K562 (cell line): ENCODE results near the gene TMEM217. TPM values are rescaled to one million over a fixed set of nuclear protein-coding genes. Genes with fewer than 3 reads are reported as not detected.

Experiments used
- ATAC-seq: fragments of 200-7000 bp; cut with Tn5 transposase; 3 replicates; pipeline ENCODE4 v1.9.1; 2020; ENCODE audit warnings: moderate library complexity
- BruUV-seq: library from RNA; stranded (reverse); fragments of 400-500 nt; replicated peaks from 2 replicates; lab custom pipeline; 2021; lab: Mats Ljungman, UMichigan
- CTCF ChIA-PET: fragments of 300-600 bp; formaldehyde crosslinking; extraction: SDS; loops from one replicate; lab custom pipeline; 2021; ENCODE audit warnings: low intra/inter-chr PET ratio; lab: Yijun Ruan, JAX
- POLR2A ChIA-PET: fragments of 300-600, 350-650 bp; sonication (Branson Sonifier 250); formaldehyde crosslinking; extraction: SDS; loops from one replicate; lab custom pipeline; 2021; ENCODE audit warnings: antibody characterized with exemption, inconsistent platforms; lab: Yijun Ruan, JAX
- DNase-seq, 4 experiments: peaks; one replicate each; pipeline versions ENCODE4 v3.0.0 to v3.0.0-alpha.2; 2011 to 2018; ENCODE audit warnings: low spot score in 3 of 4, mixed read lengths in 3 of 4; ENCODE audit errors: extremely low read depth in 1 of 4
- FAIRE-seq: peaks from 2 replicates; lab custom pipeline; 2011; peaks lifted over from hg19 to GRCh38; lab: Jason Lieb, UNC
- H2AFZ ChIP-seq: 2 replicates; pipeline ENCODE4 v1.6.0; 2011; ENCODE audit warnings: low read depth, low read length, control low read depth, inconsistent platforms
- H3K27ac ChIP-seq: fragments of 200-600 bp; 3 replicates; pipeline ENCODE4 v1.8.0; 2011; ENCODE audit warnings: low read depth, mild to moderate bottlenecking, control low read depth, inconsistent platforms, low read length, moderate library complexity, mixed read lengths; ENCODE audit errors: extremely low read depth
- H3K27me3 ChIP-seq, 2 experiments: fragments of 300-600 bp in 1 of 2; 2 replicates in 1 of 2; 3 replicates in 1 of 2; pipeline versions ENCODE4 v1.6.0 to v1.8.0; 2011; ENCODE audit warnings: inconsistent platforms in 2 of 2, low read length in 2 of 2, mild to moderate bottlenecking in 1 of 2, mixed read lengths in 1 of 2, moderate library complexity in 1 of 2; ENCODE audit not compliant: control insufficient read depth in 2 of 2, insufficient read depth in 2 of 2
- H3K36me3 ChIP-seq: fragments of 300-600 bp; 3 replicates; pipeline ENCODE4 v1.8.0; 2011; ENCODE audit warnings: mild to moderate bottlenecking, low read length, inconsistent platforms; ENCODE audit not compliant: control insufficient read depth, insufficient read depth
- H3K4me1 ChIP-seq, 2 experiments: fragments of 200-600 bp in 1 of 2; replicated peaks in 1 of 2; 2 replicates in 1 of 2; 3 replicates in 1 of 2; pipeline versions ENCODE4 v1.5.1 to v1.8.0; 2011; ENCODE audit warnings: inconsistent platforms in 2 of 2, low read length in 2 of 2, mild to moderate bottlenecking in 1 of 2, mixed read lengths in 1 of 2, moderate library complexity in 1 of 2; ENCODE audit not compliant: control insufficient read depth in 2 of 2, insufficient read depth in 2 of 2
- H3K4me2 ChIP-seq: 2 replicates; pipeline ENCODE4 v1.6.1; 2011; ENCODE audit warnings: low read length, control low read depth, inconsistent platforms, mixed read lengths; ENCODE audit not compliant: insufficient read depth
- H3K4me3 ChIP-seq: fragments of 200-600 bp; sonication (generic), shearing (Covaris generic); 2 replicates; pipeline ENCODE4 v1.5.1; 2016; ENCODE audit warnings: control low read depth, inconsistent platforms
- H3K79me2 ChIP-seq: fragments of 200-600 bp; 3 replicates; pipeline ENCODE4 v1.8.0; 2011; ENCODE audit warnings: low read length, inconsistent platforms; ENCODE audit not compliant: control insufficient read depth, insufficient read depth
- H3K9ac ChIP-seq, 2 experiments: 2 replicates each; pipeline versions ENCODE4 v1.6.0 to v1.6.1; 2011; ENCODE audit warnings: low read depth in 2 of 2, low read length in 2 of 2, control low read depth in 1 of 2, inconsistent platforms in 1 of 2, mild to moderate bottlenecking in 1 of 2, mixed read lengths in 1 of 2; ENCODE audit not compliant: insufficient read depth in 1 of 2
- H3K9me1 ChIP-seq: one replicate; pipeline ENCODE4 v1.6.0; 2011; ENCODE audit warnings: inconsistent platforms, mild to moderate bottlenecking, low read length, moderate library complexity; ENCODE audit not compliant: control insufficient read depth, insufficient read depth
- H3K9me3 ChIP-seq: replicated peaks from 2 replicates; pipeline ENCODE4 v1.5.1; 2011; ENCODE audit warnings: low read depth, low read length, inconsistent platforms; ENCODE audit not compliant: control insufficient read depth, insufficient read depth
- H4K20me1 ChIP-seq: replicated peaks from 2 replicates; pipeline ENCODE4 v1.6.1; 2011; ENCODE audit warnings: low read length, inconsistent platforms, mixed read lengths; ENCODE audit not compliant: control insufficient read depth, insufficient read depth
- CC2D1A ChIP-seq: fragments of 450-650 bp; IDR thresholded peaks from 2 replicates; pipeline ENCODE4 v1.6.1; 2017; ENCODE audit warnings: mild to moderate bottlenecking
- EP400 ChIP-seq: fragments of 450-650 bp; IDR thresholded peaks from 2 replicates; pipeline ENCODE4 v1.6.1; 2017; ENCODE audit warnings: antibody characterized with exemption, mild to moderate bottlenecking, moderate library complexity
- KAT7 ChIP-seq: sonication (generic); formaldehyde crosslinking; IDR thresholded peaks from 2 replicates; pipeline ENCODE4 v1.8.0; 2022; ENCODE audit warnings: missing genetic modification reagents, mild to moderate bottlenecking, borderline replicate concordance
- NFE2L1 ChIP-seq: fragments of 450-650 bp; IDR thresholded peaks from 2 replicates; pipeline ENCODE4 v1.6.1; 2016; ENCODE audit warnings: missing genetic modification characterization, low read depth, mild to moderate bottlenecking, missing compliant biosample characterization, moderate library complexity, borderline replicate concordance
- PML ChIP-seq: IDR thresholded peaks from 2 replicates; pipeline ENCODE4 v1.6.1; 2012; ENCODE audit warnings: low read length, inconsistent platforms
- PRPF4 ChIP-seq: fragments of 200-400 bp; formaldehyde crosslinking; IDR thresholded peaks from one replicate; pipeline ENCODE4 v1.6.1; 2017; ENCODE audit warnings: low read length, low read depth, mild to moderate bottlenecking; ENCODE audit not compliant: insufficient read depth, poor library complexity, severe bottlenecking
- RAD51 ChIP-seq: fragments of 450-650 bp; IDR thresholded peaks from 2 replicates; pipeline ENCODE4 v1.7.1; 2016; ENCODE audit warnings: low read depth, mild to moderate bottlenecking, borderline replicate concordance
- TRIM24 ChIP-seq, 2 experiments: fragments of 450-650 bp; IDR thresholded peaks; 2 replicates each; pipeline ENCODE4 v1.6.1; 2016
- ZNF644 ChIP-seq: fragments of 200-800 bp; sonication (Bioruptor generic); IDR thresholded peaks from 2 replicates; pipeline ENCODE4 v1.6.1; 2016; ENCODE audit warnings: low read depth, missing genetic modification characterization, missing compliant biosample characterization
- ZNF707 ChIP-seq: fragments of 250-450 bp; sonication (Bioruptor Pico); conservative IDR thresholded peaks from 2 replicates; pipeline ENCODE4 v1.8.0; 2022; ENCODE audit warnings: inconsistent platforms, mild to moderate bottlenecking, moderate library complexity
- WGBS: fragments of 100-300 bp; shearing (Covaris generic); methylation state at CpG from one replicate; pipeline ENCODE4 v1.1.6; 2016; ENCODE audit warnings: low coverage, mixed read lengths; ENCODE audit not compliant: insufficient coverage; ENCODE audit errors: missing lambda C conversion rate; 5-methylcytosine and 5-hydroxymethylcytosine counted together
- in situ Hi-C: fragments of 300-500 bp; cut with MboI; formaldehyde crosslinking; loops from 4 replicates; pipeline ENCODE4 v1.15.0; 2018; ENCODE audit warnings: inconsistent platforms, mixed read lengths
- intact Hi-C: fragments of 100-400 bp; cut with micrococcal nuclease; formaldehyde crosslinking; loops from 2 replicates; pipeline ENCODE4 v1.14.2; 2022
- polyA plus RNA-seq, 8 experiments: library from polyadenylated mRNA; depleted of rRNA in 4 of 8; stranded (reverse) in 5 of 8; unstranded in 3 of 8; fragments of >200 nt; fragmentation: Nextera tagmentation in 2 of 8; fragmentation: Illumina TruSeq in 1 of 8; extraction: Ambion mirVana in 2 of 8; extraction: Trizol in 1 of 8; gene quantifications; 2 replicates each; pipeline versions ENCODE4 v1.2.1 to v1.2.3, GENCODE V29; 2011 to 2014; ENCODE audit warnings: inconsistent platforms in 1 of 8, missing spikeins in 1 of 8
- total RNA-seq, 7 experiments: library from RNA; depleted of rRNA in 6 of 7; stranded (reverse); fragments of >200 nt in 6 of 7; fragmentation: Illumina TruSeq in 2 of 7; extraction: Trizol in 2 of 7; gene quantifications; 2 replicates each; pipeline versions ENCODE4 v1.2.1 to v1.2.3, GENCODE V29; 2011 to 2021; ENCODE audit warnings: low replicate concordance in 1 of 7
- TF ChIP-seq, protein P1 (sequence below): fragments of 250-450 bp; sonication (Bioruptor Pico); IDR thresholded peaks from 2 replicates; pipeline ENCODE4 v1.5.0; 2021
- TF ChIP-seq, protein P2 (sequence below): sonication (generic); formaldehyde crosslinking; IDR thresholded peaks from 2 replicates; pipeline ENCODE4 v1.8.1; 2023; ENCODE audit warnings: mild to moderate bottlenecking, missing genetic modification reagents

The TMEM217 gene
- total and polyA plus RNA-seq, 9 of the 15 experiments (the other 6 are each of a cell fraction or from before 2014, with no cell fraction given) = 1.3 to 8.0 (median 1.9) TPM

DNA sequence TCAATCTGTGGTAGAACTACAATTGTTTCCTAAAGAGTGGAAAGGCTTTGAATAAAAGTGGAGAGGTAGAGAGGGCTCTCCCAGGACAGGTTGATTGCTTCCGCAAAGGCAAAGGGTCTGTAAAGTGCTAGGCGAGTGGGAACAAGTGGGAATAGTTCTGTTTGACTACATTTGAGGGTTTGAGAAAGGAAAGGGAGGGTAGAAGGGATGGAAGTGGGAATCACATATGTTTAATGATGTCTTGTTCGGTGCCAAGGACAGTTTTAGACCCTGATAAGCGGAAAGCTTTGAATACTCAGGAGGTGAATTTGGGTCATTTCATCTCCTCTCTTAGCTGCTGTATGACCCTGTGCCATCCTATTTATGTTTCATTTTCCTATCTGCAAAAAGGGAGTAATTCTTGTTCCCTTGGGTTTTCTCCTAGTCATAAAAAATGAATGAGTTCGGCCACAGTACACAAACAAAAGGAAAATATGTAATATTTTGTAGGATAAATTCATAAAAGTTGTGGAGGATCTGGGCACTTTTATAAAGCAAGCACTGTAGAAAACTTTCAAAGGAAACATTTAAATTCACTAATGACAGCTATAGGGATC is 89.7 kb downstream of the TMEM217 start:
- 70% methylated on average over 5 of the region's 5 CpGs for WGBS
- H3K27ac ChIP-seq = peak overlapping the region; percentile 13; the same call in 1 of the 3 replicates
- ATAC-seq (no peak), DNase-seq (peak in 1 of 4 experiments; percentile 12), FAIRE-seq (no peak)
- POLR2A ChIA-PET = interaction anchor here (0.6 to 4.3 kb wide), 11 partner anchors 12 to 158 kb away, joined by 3 to 34 read pairs (median 3); no protein-coding TSS in a partner anchor
- intact Hi-C loops = loop anchor here (2.0 kb wide), 1 partner anchor 57 kb away; no protein-coding TSS in a partner anchor
- H3K9me1 ChIP-seq = no peaks in the 10 kb centered on the region
- H3K36me3 ChIP-seq = peaks cover 29% of the 10 kb centered on the region
- H3K4me3 ChIP-seq = peak overlapping the region; percentile 60
- BruUV-seq = no TSS peak
- H3K27me3 ChIP-seq = no peaks in the 10 kb centered on the region
- H4K20me1 ChIP-seq = peaks cover 22% of the 10 kb centered on the region; the same call in 1 of the 2 replicates
- H3K9ac ChIP-seq = peak overlapping the region in 1 of 2 experiments; percentile 80; a peak in 2 of 4 replicates
- no peak overlapping the region for H2AFZ ChIP-seq
- CTCF ChIA-PET = no interaction called here
- TF ChIP-seq TRIM24 (IDR thresholded peaks at IDR 0.05) (no peak), RAD51 (0 out of 2 replicates have a peak, but pooled peaks have one; percentile 7), ZNF707 (CRISPR knock-in tag) (no peak), CC2D1A (no peak), ZNF644 (no peak), PRPF4 (no peak), EP400 (no peak), NFE2L1 (tag) (no peak), PML (0 out of 2 replicates have a peak, but pooled peaks have one; percentile 11), KAT7 (CRISPR knock-in tag) (0 out of 2 replicates have a peak, but pooled peaks have one; percentile 65)
- TF ChIP-seq, protein P1, sequence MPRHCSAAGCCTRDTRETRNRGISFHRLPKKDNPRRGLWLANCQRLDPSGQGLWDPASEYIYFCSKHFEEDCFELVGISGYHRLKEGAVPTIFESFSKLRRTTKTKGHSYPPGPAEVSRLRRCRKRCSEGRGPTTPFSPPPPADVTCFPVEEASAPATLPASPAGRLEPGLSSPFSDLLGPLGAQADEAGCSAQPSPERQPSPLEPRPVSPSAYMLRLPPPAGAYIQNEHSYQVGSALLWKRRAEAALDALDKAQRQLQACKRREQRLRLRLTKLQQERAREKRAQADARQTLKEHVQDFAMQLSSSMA (CRISPR knock-in tag) = no peak
- TF ChIP-seq, protein P2, sequence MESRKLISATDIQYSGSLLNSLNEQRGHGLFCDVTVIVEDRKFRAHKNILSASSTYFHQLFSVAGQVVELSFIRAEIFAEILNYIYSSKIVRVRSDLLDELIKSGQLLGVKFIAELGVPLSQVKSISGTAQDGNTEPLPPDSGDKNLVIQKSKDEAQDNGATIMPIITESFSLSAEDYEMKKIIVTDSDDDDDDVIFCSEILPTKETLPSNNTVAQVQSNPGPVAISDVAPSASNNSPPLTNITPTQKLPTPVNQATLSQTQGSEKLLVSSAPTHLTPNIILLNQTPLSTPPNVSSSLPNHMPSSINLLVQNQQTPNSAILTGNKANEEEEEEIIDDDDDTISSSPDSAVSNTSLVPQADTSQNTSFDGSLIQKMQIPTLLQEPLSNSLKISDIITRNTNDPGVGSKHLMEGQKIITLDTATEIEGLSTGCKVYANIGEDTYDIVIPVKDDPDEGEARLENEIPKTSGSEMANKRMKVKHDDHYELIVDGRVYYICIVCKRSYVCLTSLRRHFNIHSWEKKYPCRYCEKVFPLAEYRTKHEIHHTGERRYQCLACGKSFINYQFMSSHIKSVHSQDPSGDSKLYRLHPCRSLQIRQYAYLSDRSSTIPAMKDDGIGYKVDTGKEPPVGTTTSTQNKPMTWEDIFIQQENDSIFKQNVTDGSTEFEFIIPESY (CRISPR knock-in tag) = no peak
- no peaks in the 10 kb centered on the region for H3K9me3 ChIP-seq
- peaks cover 41% of the 10 kb centered on the region for H3K79me2 ChIP-seq
- in situ Hi-C loops = no loop called here
- peaks cover 10 to 39% of the 10 kb centered on the region in 2 experiments; a peak in 4 of 5 replicates for H3K4me1 ChIP-seq
- peak overlapping the region; percentile 89 for H3K4me2 ChIP-seq
